ENCODE results near the gene GNAL. TPM values are rescaled to one million over a fixed set of nuclear protein-coding genes. Genes with fewer than 3 reads are reported as not detected.

The GNAL gene
- total RNA-seq, 1 experiment from 2014 or later, result 4.6 TPM

DNA sequence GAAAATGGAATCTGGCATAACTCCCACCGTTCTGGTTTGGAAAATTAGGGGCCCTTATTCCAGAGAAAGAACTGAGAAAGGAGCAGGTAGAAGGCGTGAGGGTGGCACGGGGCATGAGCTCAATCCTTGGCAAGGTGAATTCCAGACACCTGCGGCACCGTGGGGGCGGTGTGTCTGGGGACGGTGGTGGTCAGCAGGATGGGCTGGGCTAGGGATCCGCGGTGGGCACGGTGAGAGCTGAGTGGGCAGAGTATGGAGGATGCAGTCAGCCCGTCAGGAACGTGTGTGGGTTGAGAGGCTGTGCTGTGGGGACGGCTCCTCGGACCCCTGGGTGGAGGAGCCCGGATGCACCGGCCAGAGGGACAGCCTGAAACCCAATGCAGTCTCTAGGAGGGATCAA is 61.1 kb downstream of the GNAL start:
- DNase-seq (ENCODE audit: low read depth, low spot score), result no peak
- intact Hi-C loops (cut with micrococcal nuclease), result no loop called here
- no peak for ATAC-seq
- H3K27me3 ChIP-seq (ENCODE audit: insufficient read depth, low read length), result peaks cover 18% of the 10 kb centered on the region
- no peak overlapping the region for H3K4me3 ChIP-seq (replicated peaks in 1 of 2; ENCODE audit: low read depth in 1 of 2, low read length in 2 of 2)
- H3K4me1 ChIP-seq (ENCODE audit: control insufficient read depth in 1 of 2, insufficient read depth in 2 of 2, low read length in 2 of 2), result no peaks in the 10 kb centered on the region
- H2AFZ ChIP-seq (ENCODE audit: low read depth, low read length, poor library complexity, severe bottlenecking), result no peak overlapping the region
- POLR2A ChIA-PET, result no interaction called here
- no peak for TF ChIP-seq CEBPB (IDR thresholded peaks at IDR 0.05; ENCODE audit: low read depth)
- no peak for TF ChIP-seq JUND (IDR thresholded peaks at IDR 0.05)
- no peak for TF ChIP-seq EZH2phosphoT487 (IDR thresholded peaks at IDR 0.05; ENCODE audit: borderline replicate concordance)
- no peak overlapping the region for H3K27ac ChIP-seq (ENCODE audit: low read depth, low read length)
- H3K4me2 ChIP-seq (ENCODE audit: low read length), result no peak overlapping the region
- H3K9me2 ChIP-seq (ENCODE audit: insufficient read depth), result no peaks in the 10 kb centered on the region
- RAD21 ChIA-PET (ENCODE audit: low non-redundant PET in 1 of 2, low total read pairs in 2 of 2, uncharacterized antibody in 2 of 2, unreplicated experiment in 2 of 2), result no interaction called here
- no peaks in the 10 kb centered on the region for H3K9me3 ChIP-seq (ENCODE audit: control insufficient read depth in 1 of 2, insufficient read depth in 1 of 2, low read depth in 1 of 2, low read length in 2 of 2)
- H3K36me3 ChIP-seq (ENCODE audit: control insufficient read depth in 1 of 2, insufficient read depth in 2 of 2, low read length in 2 of 2), result no peaks in the 10 kb centered on the region
- no peaks in the 10 kb centered on the region for H4K20me1 ChIP-seq (ENCODE audit: insufficient read depth)
- no TSS peak for BruUV-seq (replicated peaks)
- CTCF ChIA-PET, result no interaction called here
- H3K9ac ChIP-seq (ENCODE audit: low read length), result no peak overlapping the region
- no peaks in the 10 kb centered on the region for H3K79me2 ChIP-seq (ENCODE audit: insufficient read depth, low read length)

- RAD21 ChIA-PET (ENCODE audit: low non-redundant PET in 1 of 2, low total read pairs in 2 of 2, uncharacterized antibody in 2 of 2, unreplicated experiment in 2 of 2), result no interaction called here
- TF ChIP-seq ELF1 (IDR thresholded peaks at IDR 0.05; ENCODE audit: borderline replicate concordance, low read depth) (no peak), POLR2A (IDR thresholded peaks at IDR 0.05; ENCODE audit: borderline replicate concordance, extremely low read depth, insufficient read depth, insufficient read length) (no peak), POLR2AphosphoS5 (IDR thresholded peaks at IDR 0.05; ENCODE audit: low read depth, low read length) (no peak), ZFX (IDR thresholded peaks at IDR 0.05) (no peak), ZBTB33 (IDR thresholded peaks at IDR 0.05; ENCODE audit: extremely low read depth, insufficient replicate concordance, low read length) (no peak), EZH2 (IDR thresholded peaks at IDR 0.05) (no peak), CEBPB (IDR thresholded peaks at IDR 0.05; ENCODE audit: low read depth) (no peak), FOSL1 (IDR thresholded peaks at IDR 0.05; ENCODE audit: low read depth) (no peak)
- TF ChIP-seq, protein P1, sequence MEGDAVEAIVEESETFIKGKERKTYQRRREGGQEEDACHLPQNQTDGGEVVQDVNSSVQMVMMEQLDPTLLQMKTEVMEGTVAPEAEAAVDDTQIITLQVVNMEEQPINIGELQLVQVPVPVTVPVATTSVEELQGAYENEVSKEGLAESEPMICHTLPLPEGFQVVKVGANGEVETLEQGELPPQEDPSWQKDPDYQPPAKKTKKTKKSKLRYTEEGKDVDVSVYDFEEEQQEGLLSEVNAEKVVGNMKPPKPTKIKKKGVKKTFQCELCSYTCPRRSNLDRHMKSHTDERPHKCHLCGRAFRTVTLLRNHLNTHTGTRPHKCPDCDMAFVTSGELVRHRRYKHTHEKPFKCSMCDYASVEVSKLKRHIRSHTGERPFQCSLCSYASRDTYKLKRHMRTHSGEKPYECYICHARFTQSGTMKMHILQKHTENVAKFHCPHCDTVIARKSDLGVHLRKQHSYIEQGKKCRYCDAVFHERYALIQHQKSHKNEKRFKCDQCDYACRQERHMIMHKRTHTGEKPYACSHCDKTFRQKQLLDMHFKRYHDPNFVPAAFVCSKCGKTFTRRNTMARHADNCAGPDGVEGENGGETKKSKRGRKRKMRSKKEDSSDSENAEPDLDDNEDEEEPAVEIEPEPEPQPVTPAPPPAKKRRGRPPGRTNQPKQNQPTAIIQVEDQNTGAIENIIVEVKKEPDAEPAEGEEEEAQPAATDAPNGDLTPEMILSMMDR (IDR thresholded peaks at IDR 0.05 in 2 of 3, conservative IDR thresholded peaks at IDR 0.05 in 1 of 3; ENCODE audit: borderline replicate concordance in 1 of 3, insufficient read depth in 1 of 3, low read depth in 2 of 3, low read length in 2 of 3), result no peak
- Histone ChIP-seq H3K9me3 (ENCODE audit: control insufficient read depth in 1 of 2, insufficient read depth in 1 of 2, low read depth in 1 of 2, low read length in 2 of 2) (no peaks in the 10 kb centered on the region), H3K27ac (ENCODE audit: low read depth, low read length) (no peak overlapping the region), H3K79me2 (ENCODE audit: insufficient read depth, low read length) (no peaks in the 10 kb centered on the region), H3K9me2 (ENCODE audit: insufficient read depth) (no peaks in the 10 kb centered on the region), H3K4me3 (replicated peaks in 1 of 2; ENCODE audit: low read depth in 1 of 2, low read length in 2 of 2) (no peak overlapping the region), H4K20me1 (ENCODE audit: insufficient read depth) (no peaks in the 10 kb centered on the region), H3K4me2 (ENCODE audit: low read length) (no peak overlapping the region), H2AFZ (ENCODE audit: low read depth, low read length, poor library complexity, severe bottlenecking) (no peak overlapping the region), H3K27me3 (ENCODE audit: insufficient read depth, low read length) (peaks cover 15% of the 10 kb centered on the region), H3K4me1 (ENCODE audit: control insufficient read depth in 1 of 2, insufficient read depth in 2 of 2, low read length in 2 of 2) (no peaks in the 10 kb centered on the region), H3K36me3 (ENCODE audit: control insufficient read depth in 1 of 2, insufficient read depth in 2 of 2, low read length in 2 of 2) (no peaks in the 10 kb centered on the region), H3K9ac (ENCODE audit: low read length) (no peak overlapping the region)
- CTCF ChIA-PET, result no interaction called here
- BruUV-seq (replicated peaks), result no TSS peak
- no peak for DNase-seq (ENCODE audit: low read depth, low spot score)
- ATAC-seq, result no peak
- POLR2A ChIA-PET, result no interaction called here
- intact Hi-C loops (cut with micrococcal nuclease), result no loop called here
Measured at GRCh38 chr18:11750581-11751310, 61.7 kb downstream of the GNAL start.

Data from HCT116 (cell line).